ENCODE data around the gene ARHGEF37.
"Not testable (repeated sequence)": the region's sequence is repeated elsewhere in the genome, so short reads cannot be mapped to it uniquely, and the experiment has no call there.

The ARHGEF37 gene

DNA sequence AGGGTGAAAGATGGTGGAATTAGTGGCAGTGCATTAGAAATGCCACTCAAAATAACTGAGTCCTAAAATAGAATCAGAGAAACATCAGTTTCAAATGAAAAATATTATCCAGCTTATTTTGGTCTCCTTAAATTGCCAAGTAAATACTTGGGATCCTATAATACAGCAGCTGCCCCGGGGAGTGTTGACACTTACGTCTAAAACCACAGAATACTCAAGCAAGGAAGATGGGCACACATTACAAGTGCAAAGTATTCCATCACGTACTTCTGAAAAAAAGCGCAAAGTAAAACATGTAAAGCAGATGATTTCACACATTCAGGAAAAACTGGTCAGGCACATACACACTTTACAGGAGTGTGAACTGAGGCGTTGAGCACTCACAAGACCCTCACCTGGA is 2.4 kb upstream of the ARHGEF37 start:
- Mint-ChIP-seq H3K27me3 (ENCODE audit: low read depth) (peaks cover 3% of the 10 kb centered on the region), H3K27ac (no peak overlapping the region), H3K4me3 (no peak overlapping the region), H3K4me1 (ENCODE audit: low read depth) (peaks cover 20% of the 10 kb centered on the region), H3K36me3 (ENCODE audit: low read depth) (peaks cover 4% of the 10 kb centered on the region), H3K9me3 (no peaks in the 10 kb centered on the region)
- no peak for DNase-seq (ENCODE audit: low spot score)

DNA sequence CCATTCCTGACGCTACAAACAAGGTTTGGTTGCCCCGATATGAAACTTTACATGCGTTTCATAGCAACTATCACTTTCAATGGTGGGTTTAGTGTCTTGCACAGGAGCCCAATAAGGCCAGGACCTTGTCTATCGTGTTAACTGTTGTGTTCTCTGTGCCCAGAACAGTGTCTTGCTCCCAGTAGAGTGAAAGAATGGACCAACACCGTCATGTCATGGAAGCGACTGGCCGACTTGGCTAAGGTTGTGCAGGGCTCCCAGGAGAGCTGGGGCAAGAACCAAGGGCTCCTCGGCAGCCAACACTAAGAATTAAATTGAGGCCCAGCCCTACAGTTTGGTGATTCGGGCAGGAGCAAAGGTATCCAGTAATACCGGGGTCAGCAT is 498 bp upstream of the ARHGEF37 start:
- Mint-ChIP-seq H3K27ac (no peak overlapping the region), H3K9me3 (no peaks in the 10 kb centered on the region), H3K27me3 (ENCODE audit: low read depth) (peaks cover 3% of the 10 kb centered on the region), H3K4me3 (peak overlapping the region; percentile 76), H3K4me1 (ENCODE audit: low read depth) (peaks cover 10% of the 10 kb centered on the region), H3K36me3 (ENCODE audit: low read depth) (peaks cover 4% of the 10 kb centered on the region)
- no peak for DNase-seq (ENCODE audit: low spot score)

DNA sequence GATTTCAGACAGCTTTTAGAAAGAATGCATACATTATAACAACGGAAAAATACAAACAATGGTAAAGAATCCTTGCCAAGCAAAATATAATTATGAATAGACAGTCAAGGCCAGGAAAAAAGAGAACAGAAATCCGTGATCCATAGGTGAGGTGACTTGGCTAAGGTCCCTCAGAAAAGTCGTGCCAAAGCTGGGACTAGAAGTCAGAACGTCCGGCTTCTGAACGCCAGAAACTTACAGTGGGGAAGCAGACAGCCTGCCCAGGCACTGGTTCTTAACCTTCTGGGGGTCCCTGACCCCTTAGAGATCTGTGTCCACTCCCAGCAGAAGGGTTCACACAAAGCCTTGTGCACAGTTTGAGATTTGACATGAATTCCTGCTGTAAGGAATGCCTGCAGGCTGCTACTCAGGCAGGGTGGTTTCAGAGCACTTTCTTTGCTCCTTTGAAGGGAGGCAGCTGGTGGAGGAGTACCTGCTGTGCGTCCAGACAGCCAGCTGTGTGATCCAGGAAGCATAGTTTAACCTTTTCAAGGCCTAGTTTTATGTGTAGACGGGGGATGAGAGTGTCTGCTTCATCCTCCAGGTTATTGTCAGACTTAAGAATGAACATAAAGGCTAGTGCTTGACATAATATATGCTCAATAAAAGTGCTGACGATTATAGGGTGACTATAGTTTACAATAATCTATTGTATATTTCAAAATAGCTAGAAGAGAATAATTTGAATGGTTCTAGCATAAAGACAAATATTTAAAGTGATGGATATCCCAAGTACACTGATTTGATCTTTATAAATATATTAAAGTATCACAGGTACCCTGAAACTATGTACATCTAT is 852 bp downstream of the ARHGEF37 start:
- Mint-ChIP-seq H3K27me3 (ENCODE audit: low read depth) (peaks cover 3% of the 10 kb centered on the region), H3K4me3 (no peak overlapping the region), H3K36me3 (ENCODE audit: low read depth) (peaks cover under 1% of the 10 kb centered on the region), H3K9me3 (no peaks in the 10 kb centered on the region), H3K27ac (no peak overlapping the region), H3K4me1 (ENCODE audit: low read depth) (peaks cover 12% of the 10 kb centered on the region)
- no peak for DNase-seq (ENCODE audit: low spot score)

DNA sequence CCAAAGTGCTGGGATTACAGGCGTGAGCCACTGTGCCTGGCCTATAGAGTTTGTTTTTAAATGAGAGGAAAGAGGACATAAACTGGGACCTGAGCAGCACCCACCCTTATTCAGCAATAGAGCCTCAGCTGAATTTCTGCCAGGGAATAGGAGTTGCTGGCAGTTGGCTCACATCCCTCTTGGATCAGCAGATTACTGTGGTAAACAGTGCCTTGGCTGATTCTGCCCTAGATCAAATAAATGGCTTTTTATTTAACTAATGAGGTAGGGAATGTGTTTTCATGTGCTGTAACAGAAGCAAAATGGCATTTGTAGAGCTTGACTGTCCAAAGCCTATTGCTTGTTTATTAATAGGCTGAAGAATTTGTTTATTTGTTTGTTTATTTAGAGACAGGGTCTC is 2.1 kb downstream of the ARHGEF37 start:
- Mint-ChIP-seq H3K4me3 (no peak overlapping the region), H3K4me1 (ENCODE audit: low read depth) (peaks cover 12% of the 10 kb centered on the region), H3K9me3 (no peaks in the 10 kb centered on the region), H3K36me3 (ENCODE audit: low read depth) (no peaks in the 10 kb centered on the region), H3K27me3 (ENCODE audit: low read depth) (peaks cover 3% of the 10 kb centered on the region), H3K27ac (no peak overlapping the region)
- DNase-seq (ENCODE audit: low spot score): no peak

GRCh38 chr5:149584121-149584520 is 2.8 kb downstream of the ARHGEF37 start:
- no peak for DNase-seq (ENCODE audit: low spot score)
- Mint-ChIP-seq H3K4me1 (ENCODE audit: low read depth) (peaks cover 12% of the 10 kb centered on the region), H3K4me3 (no peak overlapping the region), H3K36me3 (ENCODE audit: low read depth) (no peaks in the 10 kb centered on the region), H3K27ac (no peak overlapping the region), H3K9me3 (no peaks in the 10 kb centered on the region), H3K27me3 (ENCODE audit: low read depth) (peaks cover 3% of the 10 kb centered on the region)

DNA sequence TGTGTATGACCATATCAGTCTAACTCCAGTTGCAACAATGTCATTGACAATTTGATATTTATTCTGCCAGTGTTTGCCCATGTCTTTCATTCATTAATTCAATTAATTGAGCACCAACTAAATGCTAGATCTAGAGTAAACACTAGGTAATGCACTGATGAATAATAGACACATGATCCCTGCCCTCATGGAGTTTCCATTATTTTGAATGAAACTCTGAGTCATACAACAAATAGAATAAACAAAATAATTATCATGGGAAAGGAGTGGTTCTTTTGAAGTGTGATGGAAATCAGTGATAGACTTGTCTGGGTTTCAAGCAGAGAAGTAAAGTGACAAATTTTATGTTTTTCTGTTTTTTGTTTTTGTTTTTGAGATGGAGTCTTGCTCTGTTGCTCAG is 4.6 kb downstream of the ARHGEF37 start:
- Mint-ChIP-seq H3K36me3 (ENCODE audit: low read depth) (no peaks in the 10 kb centered on the region), H3K27me3 (ENCODE audit: low read depth) (no peaks in the 10 kb centered on the region), H3K9me3 (no peaks in the 10 kb centered on the region), H3K4me1 (ENCODE audit: low read depth) (peaks cover 6% of the 10 kb centered on the region), H3K27ac (no peak overlapping the region), H3K4me3 (no peak overlapping the region)
- DNase-seq (ENCODE audit: low spot score): no peak

- Mint-ChIP-seq H3K4me3 (no peak overlapping the region), H3K27ac (no peak overlapping the region), H3K27me3 (ENCODE audit: low read depth) (no peaks in the 10 kb centered on the region), H3K9me3 (no peaks in the 10 kb centered on the region), H3K4me1 (ENCODE audit: low read depth) (peaks cover 5% of the 10 kb centered on the region), H3K36me3 (ENCODE audit: low read depth) (no peaks in the 10 kb centered on the region)
- no peak for DNase-seq (ENCODE audit: low spot score)
Observed at GRCh38 chr5:149586708-149587318, 5.5 kb downstream of the ARHGEF37 start.

DNA sequence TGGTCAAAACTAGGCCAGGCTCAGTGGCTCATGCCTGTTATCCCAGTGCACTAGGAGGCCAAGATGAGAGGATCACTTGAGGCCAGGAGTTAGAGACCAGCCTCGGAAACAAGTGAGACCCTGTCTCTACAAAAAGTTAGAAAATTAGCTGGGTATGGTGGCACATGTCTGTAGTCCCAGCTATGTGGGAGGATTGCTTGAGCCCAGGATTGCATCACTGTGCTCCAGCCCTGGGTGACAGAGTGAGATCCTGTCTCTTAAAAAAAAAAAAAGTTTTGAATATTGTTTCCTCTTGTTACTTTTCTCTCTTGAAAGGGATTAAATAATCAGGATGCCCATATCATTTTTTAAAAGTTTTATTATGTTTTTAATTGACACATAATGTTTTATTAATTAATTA is 7.6 kb downstream of the ARHGEF37 start:
- DNase-seq (ENCODE audit: low spot score): no peak
- Mint-ChIP-seq H3K4me1 (ENCODE audit: low read depth) (peaks cover 5% of the 10 kb centered on the region), H3K27ac (no peak overlapping the region), H3K36me3 (ENCODE audit: low read depth) (no peaks in the 10 kb centered on the region), H3K27me3 (ENCODE audit: low read depth) (peaks cover 3% of the 10 kb centered on the region), H3K9me3 (no peaks in the 10 kb centered on the region), H3K4me3 (no peak overlapping the region)

DNA sequence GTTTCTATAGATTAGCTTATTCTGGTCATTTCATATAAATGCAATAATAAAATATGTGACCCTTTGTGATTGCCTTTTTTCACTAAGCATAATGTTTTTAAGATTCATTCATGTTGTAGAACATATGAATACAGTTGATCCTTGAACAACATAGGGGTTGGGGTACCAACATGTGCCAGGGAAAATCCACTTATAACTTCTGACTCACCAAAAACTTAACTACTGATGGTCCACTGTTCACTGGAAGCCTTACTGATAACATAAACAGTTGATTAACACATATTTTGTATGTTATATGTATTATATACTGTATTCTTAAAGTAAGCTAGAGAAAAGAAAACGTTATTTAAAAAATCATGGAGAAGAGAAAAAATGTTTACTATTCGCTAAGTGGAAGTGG is 12.1 kb downstream of the ARHGEF37 start:
- DNase-seq (ENCODE audit: low spot score): no peak
- Mint-ChIP-seq H3K27ac (no peak overlapping the region), H3K9me3 (no peaks in the 10 kb centered on the region), H3K4me1 (ENCODE audit: low read depth) (peaks cover 3% of the 10 kb centered on the region), H3K4me3 (no peak overlapping the region), H3K27me3 (ENCODE audit: low read depth) (peaks cover 3% of the 10 kb centered on the region), H3K36me3 (ENCODE audit: low read depth) (no peaks in the 10 kb centered on the region)

DNA sequence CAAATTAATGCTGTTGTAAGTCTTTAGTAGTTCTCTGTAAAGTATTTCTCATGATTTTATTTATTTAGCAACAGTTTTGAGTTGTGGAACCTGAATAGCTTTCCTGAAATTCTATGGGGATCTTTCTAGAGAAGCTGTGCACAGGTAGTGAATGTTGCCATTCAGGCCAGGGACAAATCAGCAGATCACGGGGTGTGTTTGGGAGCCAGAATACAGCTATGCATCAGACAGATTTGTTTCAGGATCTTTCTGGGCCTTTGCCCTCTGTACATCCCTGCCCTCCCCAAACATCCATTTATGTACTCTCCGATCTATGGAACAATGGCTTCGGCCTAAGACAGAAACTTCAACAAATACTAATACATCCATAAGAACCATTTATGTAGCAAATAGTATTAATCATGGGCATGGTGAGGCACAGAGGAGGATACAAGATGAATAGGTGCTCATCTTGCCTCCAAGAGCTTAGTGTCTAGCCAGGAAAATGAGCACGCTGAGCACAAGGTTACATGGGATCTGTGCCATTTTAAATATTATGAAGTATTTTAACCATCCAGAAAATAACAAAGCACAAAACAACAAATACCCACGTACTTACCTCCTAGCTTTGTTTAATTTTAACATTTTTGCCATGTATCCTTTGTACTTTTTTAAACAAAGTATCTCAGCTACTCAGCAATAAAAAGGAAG is 13.1 kb downstream of the ARHGEF37 start:
- Mint-ChIP-seq H3K4me3 (no peak overlapping the region), H3K4me1 (ENCODE audit: low read depth) (peaks cover 3% of the 10 kb centered on the region), H3K9me3 (no peaks in the 10 kb centered on the region), H3K36me3 (ENCODE audit: low read depth) (no peaks in the 10 kb centered on the region), H3K27me3 (ENCODE audit: low read depth) (peaks cover 3% of the 10 kb centered on the region), H3K27ac (no peak overlapping the region)
- no peak for DNase-seq (ENCODE audit: low spot score)

DNA sequence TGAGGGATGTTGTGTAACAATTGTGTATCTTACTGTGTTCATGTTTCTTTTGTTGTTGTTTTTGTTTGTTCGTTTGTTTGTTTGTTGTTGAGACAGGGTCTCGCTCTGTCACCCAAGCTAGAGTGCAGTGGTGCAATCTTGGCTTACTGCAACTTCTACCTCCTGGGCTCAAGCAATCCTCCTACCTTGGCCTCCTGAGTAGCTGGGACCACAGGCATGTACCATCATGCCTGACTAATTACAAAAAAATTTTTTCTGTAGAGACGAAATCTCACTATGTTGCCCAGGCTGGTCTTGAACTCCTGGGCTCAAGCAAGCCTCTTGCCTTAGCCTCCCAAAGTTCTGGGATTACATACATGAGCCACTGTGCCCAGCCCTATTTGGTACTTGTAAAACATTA is 13.8 kb downstream of the ARHGEF37 start:
- not testable (repeated sequence) for H3K27ac Mint-ChIP-seq; H3K4me1 Mint-ChIP-seq (ENCODE audit: low read depth); H3K36me3 Mint-ChIP-seq (ENCODE audit: low read depth); DNase-seq (ENCODE audit: low spot score); H3K9me3 Mint-ChIP-seq; H3K27me3 Mint-ChIP-seq (ENCODE audit: low read depth); H3K4me3 Mint-ChIP-seq

- Mint-ChIP-seq H3K27ac (no peak overlapping the region), H3K4me3 (no peak overlapping the region), H3K36me3 (ENCODE audit: low read depth) (no peaks in the 10 kb centered on the region), H3K9me3 (no peaks in the 10 kb centered on the region), H3K27me3 (ENCODE audit: low read depth) (peaks cover 5% of the 10 kb centered on the region), H3K4me1 (ENCODE audit: low read depth) (peaks cover 3% of the 10 kb centered on the region)
- DNase-seq (ENCODE audit: low spot score): no peak
Observed at GRCh38 chr5:149596712-149597111, 15.4 kb downstream of the ARHGEF37 start.

DNA sequence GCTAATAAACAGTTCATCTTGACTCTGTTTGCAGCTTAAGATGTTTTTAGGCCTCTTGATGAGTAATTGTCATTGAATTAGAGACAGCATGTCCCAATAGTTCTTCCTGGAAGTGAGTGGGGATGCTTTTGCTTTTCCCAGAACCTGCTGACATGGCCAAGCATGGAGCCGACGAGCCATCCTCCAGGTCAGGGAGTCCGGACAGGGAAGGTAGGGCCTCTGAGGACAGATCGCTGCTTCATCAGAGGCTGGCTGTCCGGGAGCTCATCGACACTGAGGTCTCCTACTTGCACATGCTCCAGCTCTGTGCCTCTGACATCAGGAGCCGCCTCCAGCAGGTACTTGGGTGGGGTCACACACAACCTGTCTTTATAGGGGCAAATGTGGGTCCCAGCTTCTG is 16.3 kb downstream of the ARHGEF37 start:
- peaks cover 3% of the 10 kb centered on the region for H3K4me1 Mint-ChIP-seq (ENCODE audit: low read depth)
- no peak overlapping the region for H3K27ac Mint-ChIP-seq
- DNase-seq (ENCODE audit: low spot score): no peak
- H3K4me3 Mint-ChIP-seq: no peak overlapping the region
- H3K36me3 Mint-ChIP-seq (ENCODE audit: low read depth): no peaks in the 10 kb centered on the region
- no peaks in the 10 kb centered on the region for H3K9me3 Mint-ChIP-seq
- peaks cover 5% of the 10 kb centered on the region for H3K27me3 Mint-ChIP-seq (ENCODE audit: low read depth)

- not testable (repeated sequence) for H3K36me3 Mint-ChIP-seq (ENCODE audit: low read depth); H3K4me3 Mint-ChIP-seq; H3K4me1 Mint-ChIP-seq (ENCODE audit: low read depth); H3K9me3 Mint-ChIP-seq; H3K27ac Mint-ChIP-seq; DNase-seq (ENCODE audit: low spot score); H3K27me3 Mint-ChIP-seq (ENCODE audit: low read depth)
Observed at GRCh38 chr5:149598234-149598633, 16.9 kb downstream of the ARHGEF37 start.
